Upper lobe of left lung (tissue), 4 donors: Measurements from ENCODE around the gene GNPTG.

Experiments used
- EP300 ChIP-seq, 4 donors: sonication (generic); formaldehyde crosslinking; IDR thresholded peaks; one replicate each; pipeline ENCODE4 v1.5.1; 2017; ENCODE audit warnings: antibody characterized with exemption in 4 of 4, control low read depth in 2 of 4
- POLR2A ChIP-seq, 4 donors: fragments of 450-650 bp; IDR thresholded peaks; one replicate each; pipeline ENCODE4 v1.5.1; 2016 to 2017; ENCODE audit warnings: antibody characterized with exemption in 4 of 4, mild to moderate bottlenecking in 2 of 4
- POLR2AphosphoS5 ChIP-seq, 2 donors: sonication (generic); formaldehyde crosslinking; IDR thresholded peaks; one replicate each; pipeline ENCODE4 v1.5.1; 2017; ENCODE audit warnings: antibody characterized with exemption in 2 of 2
- TF ChIP-seq, protein P1 (sequence below), 6 experiments: fragments of 450-650 bp in 4 of 6; fragments of 200-600 bp in 2 of 6; sonication (generic) in 2 of 6; IDR thresholded peaks; one replicate each; pipeline ENCODE4 v1.5.1; 2016 to 2019; ENCODE audit warnings: antibody characterized with exemption in 6 of 6

- no peak for TF ChIP-seq POLR2A (IDR thresholded peaks at IDR 0.05)
- TF ChIP-seq, protein P1, sequence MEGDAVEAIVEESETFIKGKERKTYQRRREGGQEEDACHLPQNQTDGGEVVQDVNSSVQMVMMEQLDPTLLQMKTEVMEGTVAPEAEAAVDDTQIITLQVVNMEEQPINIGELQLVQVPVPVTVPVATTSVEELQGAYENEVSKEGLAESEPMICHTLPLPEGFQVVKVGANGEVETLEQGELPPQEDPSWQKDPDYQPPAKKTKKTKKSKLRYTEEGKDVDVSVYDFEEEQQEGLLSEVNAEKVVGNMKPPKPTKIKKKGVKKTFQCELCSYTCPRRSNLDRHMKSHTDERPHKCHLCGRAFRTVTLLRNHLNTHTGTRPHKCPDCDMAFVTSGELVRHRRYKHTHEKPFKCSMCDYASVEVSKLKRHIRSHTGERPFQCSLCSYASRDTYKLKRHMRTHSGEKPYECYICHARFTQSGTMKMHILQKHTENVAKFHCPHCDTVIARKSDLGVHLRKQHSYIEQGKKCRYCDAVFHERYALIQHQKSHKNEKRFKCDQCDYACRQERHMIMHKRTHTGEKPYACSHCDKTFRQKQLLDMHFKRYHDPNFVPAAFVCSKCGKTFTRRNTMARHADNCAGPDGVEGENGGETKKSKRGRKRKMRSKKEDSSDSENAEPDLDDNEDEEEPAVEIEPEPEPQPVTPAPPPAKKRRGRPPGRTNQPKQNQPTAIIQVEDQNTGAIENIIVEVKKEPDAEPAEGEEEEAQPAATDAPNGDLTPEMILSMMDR (IDR thresholded peaks at IDR 0.05): no peak
- TF ChIP-seq EP300 (IDR thresholded peaks at IDR 0.05): no peak
- TF ChIP-seq POLR2AphosphoS5 (IDR thresholded peaks at IDR 0.05): no peak
These were observed 31.0 kb upstream of the GNPTG start for GRCh38 chr16:1320658-1321240.
